ENCODE measurements around the gene TTLL11. TPM values are rescaled to one million over a fixed set of nuclear protein-coding genes. Genes with fewer than 3 reads are reported as not detected.

Gene TTLL11
- total RNA-seq, 4 donors from 2014 or later, result 12.3 to 20.5 (median 15.3) TPM

DNA sequence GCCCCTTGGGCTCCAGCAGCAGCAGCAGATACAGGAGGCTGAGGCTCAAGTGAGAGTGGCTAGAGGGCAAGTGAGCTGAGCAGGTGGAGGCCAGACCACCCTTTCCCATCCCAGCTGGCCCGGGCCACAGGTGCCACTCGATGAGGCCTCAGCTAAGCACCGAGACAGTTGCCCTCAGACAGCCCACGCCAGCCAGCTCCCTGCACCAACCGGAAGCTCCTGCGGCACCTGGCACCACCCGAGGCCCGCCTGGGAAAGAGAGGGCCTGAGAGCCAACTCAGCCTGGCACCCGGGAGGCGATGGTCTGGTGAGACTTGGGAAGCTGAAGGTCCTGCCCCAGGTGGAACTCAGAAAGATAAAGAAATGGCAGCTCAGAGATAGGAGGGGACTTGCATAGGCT lies 28.3 kb upstream of the TTLL11 start:
- H3K36me3 ChIP-seq, result no peaks in the 10 kb centered on the region
- TF ChIP-seq, protein P1, sequence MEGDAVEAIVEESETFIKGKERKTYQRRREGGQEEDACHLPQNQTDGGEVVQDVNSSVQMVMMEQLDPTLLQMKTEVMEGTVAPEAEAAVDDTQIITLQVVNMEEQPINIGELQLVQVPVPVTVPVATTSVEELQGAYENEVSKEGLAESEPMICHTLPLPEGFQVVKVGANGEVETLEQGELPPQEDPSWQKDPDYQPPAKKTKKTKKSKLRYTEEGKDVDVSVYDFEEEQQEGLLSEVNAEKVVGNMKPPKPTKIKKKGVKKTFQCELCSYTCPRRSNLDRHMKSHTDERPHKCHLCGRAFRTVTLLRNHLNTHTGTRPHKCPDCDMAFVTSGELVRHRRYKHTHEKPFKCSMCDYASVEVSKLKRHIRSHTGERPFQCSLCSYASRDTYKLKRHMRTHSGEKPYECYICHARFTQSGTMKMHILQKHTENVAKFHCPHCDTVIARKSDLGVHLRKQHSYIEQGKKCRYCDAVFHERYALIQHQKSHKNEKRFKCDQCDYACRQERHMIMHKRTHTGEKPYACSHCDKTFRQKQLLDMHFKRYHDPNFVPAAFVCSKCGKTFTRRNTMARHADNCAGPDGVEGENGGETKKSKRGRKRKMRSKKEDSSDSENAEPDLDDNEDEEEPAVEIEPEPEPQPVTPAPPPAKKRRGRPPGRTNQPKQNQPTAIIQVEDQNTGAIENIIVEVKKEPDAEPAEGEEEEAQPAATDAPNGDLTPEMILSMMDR (IDR thresholded peaks at IDR 0.05 in 4 of 5, conservative IDR thresholded peaks at IDR 0.05 in 1 of 5), result no peak
- TF ChIP-seq POLR2A (IDR thresholded peaks at IDR 0.05), result no peak
- ATAC-seq, result no peak
- in situ Hi-C loops (cut with MboI; ENCODE audit: low sequenced_read_pairs in 4 of 4) (loop anchor here (5.0 to 25.0 kb wide), 5 partner anchors 231 to 693 kb away; partner anchors contain the start of gene OR1K1 (in 2 of the 4)), intact Hi-C loops (cut with DNase I; ENCODE audit: low total_unique reads) (loop anchor here (10.0 kb wide), 4 partner anchors 93 to 693 kb away; partner anchors contain the start of genes MRRF and RBM18)
- H3K4me1 ChIP-seq, result peaks cover 0 to 8% of the 10 kb centered on the region in 2 donors
- H3K4me3 ChIP-seq, result no peak overlapping the region
- no peak for DNase-seq
- H3K9me3 ChIP-seq, result no peaks in the 10 kb centered on the region
- no peak overlapping the region for H3K27ac ChIP-seq
- peaks cover 7 to 9% (median 7%) of the 10 kb centered on the region in 3 donors for H3K27me3 ChIP-seq

DNA sequence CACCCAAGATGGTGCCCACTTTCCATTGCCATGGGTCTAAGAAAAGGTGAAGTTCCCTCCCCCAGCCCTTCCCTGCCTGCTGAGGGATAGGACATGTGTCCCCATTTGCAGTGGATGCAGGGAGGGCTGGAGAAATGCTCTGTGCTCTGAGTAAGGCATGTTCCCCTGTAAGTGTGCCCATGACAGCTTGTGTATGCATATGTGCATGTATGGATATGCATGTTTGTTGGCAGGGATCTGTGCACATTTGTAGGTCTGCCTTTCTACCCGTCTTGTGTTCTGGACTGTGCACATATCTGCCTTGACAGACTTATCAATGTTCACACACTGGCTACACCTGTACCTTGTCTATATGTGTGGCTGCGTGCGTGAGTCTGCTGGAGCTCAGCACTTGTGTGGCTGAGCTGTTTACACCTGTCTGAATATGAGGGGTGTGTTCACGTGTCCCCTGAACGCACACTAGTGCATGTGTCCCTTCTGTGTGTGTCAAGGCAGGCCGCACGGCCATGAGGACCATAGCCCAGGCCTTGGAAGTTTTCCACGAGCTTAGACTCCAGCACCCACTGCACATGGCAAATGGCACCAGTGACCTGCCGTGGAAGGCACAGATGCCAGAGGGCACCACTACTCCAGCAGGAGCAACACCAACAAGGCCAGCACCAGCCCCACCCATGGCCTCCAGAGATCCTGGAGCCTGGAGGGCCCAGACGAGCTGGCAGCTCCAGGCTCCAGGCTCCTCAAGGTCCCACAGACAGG lies 27.4 kb upstream of the TTLL11 start:
- no peaks in the 10 kb centered on the region for H3K9me3 ChIP-seq
- intact Hi-C loops (cut with DNase I; ENCODE audit: low total_unique reads), result loop anchor here (10.0 kb wide), 4 partner anchors 94 to 694 kb away; partner anchors contain the start of genes MRRF and RBM18
- in situ Hi-C loops (cut with MboI; ENCODE audit: low sequenced_read_pairs in 4 of 4), result loop anchor here (5.0 to 25.0 kb wide), 5 partner anchors 232 to 694 kb away; partner anchors contain the start of gene OR1K1 (in 2 of the 4)
- ATAC-seq (no peak), DNase-seq (no peak)
- TF ChIP-seq POLR2A (IDR thresholded peaks at IDR 0.05), result no peak
- TF ChIP-seq, protein P1 (IDR thresholded peaks at IDR 0.05 in 4 of 5, conservative IDR thresholded peaks at IDR 0.05 in 1 of 5), result no peak
- no peak overlapping the region for H3K4me3 ChIP-seq
- H3K4me1 ChIP-seq, result peaks cover 0 to 3% of the 10 kb centered on the region in 2 donors
- peaks cover 0 to under 1% (median 0%) of the 10 kb centered on the region in 3 donors for H3K27me3 ChIP-seq
- H3K27ac ChIP-seq, result no peak overlapping the region
- no peaks in the 10 kb centered on the region for H3K36me3 ChIP-seq

DNA sequence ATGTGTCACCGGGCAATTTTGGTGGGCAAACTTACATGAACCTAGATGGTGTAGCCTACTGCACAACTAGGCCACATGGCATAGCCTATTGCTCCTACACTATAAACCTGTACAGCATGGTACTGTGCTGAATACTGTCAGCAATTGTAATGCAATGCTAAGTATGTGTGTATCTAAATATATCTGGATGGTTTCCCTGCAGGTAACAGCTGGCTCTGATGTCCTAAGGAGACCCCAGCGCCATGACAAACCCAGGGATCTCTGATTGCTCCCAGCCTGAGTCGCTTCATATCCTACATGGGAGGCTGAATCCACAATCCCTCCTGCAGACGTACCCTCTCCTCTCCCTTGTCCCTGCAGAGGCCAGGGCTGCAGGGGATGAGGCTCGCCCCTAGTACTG lies 26.6 kb upstream of the TTLL11 start:
- intact Hi-C loops (cut with DNase I; ENCODE audit: low total_unique reads), result loop anchor here (10.0 kb wide), 4 partner anchors 95 to 695 kb away; partner anchors contain the start of genes MRRF and RBM18
- Histone ChIP-seq H3K4me1 (peaks cover 0 to 3% of the 10 kb centered on the region in 2 donors), H3K36me3 (no peaks in the 10 kb centered on the region), H3K27ac (no peak overlapping the region), H3K4me3 (no peak overlapping the region), H3K27me3 (no peaks in the 10 kb centered on the region), H3K9me3 (no peaks in the 10 kb centered on the region)
- ATAC-seq (no peak), DNase-seq (no peak)
- in situ Hi-C loops (cut with MboI; ENCODE audit: low sequenced_read_pairs in 4 of 4), result loop anchor here (5.0 to 25.0 kb wide), 5 partner anchors 233 to 695 kb away; partner anchors contain the start of gene OR1K1 (in 2 of the 4)
- no peak for TF ChIP-seq POLR2A (IDR thresholded peaks at IDR 0.05)
- TF ChIP-seq, protein P1 (IDR thresholded peaks at IDR 0.05 in 4 of 5, conservative IDR thresholded peaks at IDR 0.05 in 1 of 5), result no peak

DNA sequence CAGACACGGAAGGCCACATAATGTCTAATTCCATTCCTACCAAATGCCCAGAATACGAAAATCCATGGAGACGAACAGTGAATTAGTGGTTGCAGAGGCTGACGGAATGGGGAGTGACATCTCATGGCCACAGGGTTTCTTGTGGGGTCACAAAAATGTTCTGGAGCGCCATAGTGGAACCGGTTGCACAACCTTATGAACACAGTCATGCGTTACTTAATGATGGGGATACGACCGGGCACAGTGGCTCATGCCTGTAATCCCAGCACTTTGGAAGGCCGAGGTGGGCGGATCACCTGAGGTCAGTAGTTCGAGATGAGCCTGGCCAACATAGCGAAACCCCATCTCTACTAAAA lies 26.0 kb upstream of the TTLL11 start:
- H3K9me3 ChIP-seq, result no peaks in the 10 kb centered on the region
- in situ Hi-C loops (cut with MboI; ENCODE audit: low sequenced_read_pairs in 4 of 4) (loop anchor here in 3 of 4 donors (25.0 kb wide), 2 partner anchors 343 to 693 kb away; partner anchors contain the start of gene OR1K1 (in 2 of the 3)), intact Hi-C loops (cut with DNase I; ENCODE audit: low total_unique reads) (no loop called here)
- no peaks in the 10 kb centered on the region for H3K36me3 ChIP-seq
- H3K4me1 ChIP-seq, result peaks cover 0 to 3% of the 10 kb centered on the region in 2 donors
- no peak overlapping the region for H3K27ac ChIP-seq
- H3K27me3 ChIP-seq, result no peaks in the 10 kb centered on the region
- no peak overlapping the region for H3K4me3 ChIP-seq
- ATAC-seq, result no peak
- TF ChIP-seq, protein P1 (IDR thresholded peaks at IDR 0.05 in 4 of 5, conservative IDR thresholded peaks at IDR 0.05 in 1 of 5), result no peak
- TF ChIP-seq POLR2A (IDR thresholded peaks at IDR 0.05), result no peak
- DNase-seq, result no peak
